Osteocyte (in vitro differentiated cells): ENCODE data around the gene GMDS. TPM values are rescaled to one million over a fixed set of nuclear protein-coding genes. Genes with fewer than 3 reads are reported as not detected.

Experiments used
- DNase-seq: peaks from one replicate; pipeline ENCODE4 v3.0.0; 2021; ENCODE audit warnings: mixed read lengths; ENCODE audit not compliant: unreplicated experiment; ENCODE audit errors: extremely low spot score
- H3K27ac Mint-ChIP-seq: one replicate; pipeline ENCODE4 v1.8.0; 2021; ENCODE audit warnings: mild to moderate bottlenecking, mixed read lengths; ENCODE audit not compliant: unreplicated experiment
- H3K27me3 Mint-ChIP-seq: one replicate; pipeline ENCODE4 v1.8.0; 2021; ENCODE audit warnings: mixed read lengths; ENCODE audit not compliant: unreplicated experiment
- H3K36me3 Mint-ChIP-seq: one replicate; pipeline ENCODE4 v1.8.0; 2021; ENCODE audit warnings: mixed read lengths; ENCODE audit not compliant: unreplicated experiment
- H3K4me1 Mint-ChIP-seq: one replicate; pipeline ENCODE4 v1.8.0; 2021; ENCODE audit warnings: mixed read lengths; ENCODE audit not compliant: unreplicated experiment
- H3K4me3 Mint-ChIP-seq: one replicate; pipeline ENCODE4 v1.8.0; 2021; ENCODE audit warnings: mild to moderate bottlenecking, moderate library complexity, mixed read lengths; ENCODE audit not compliant: unreplicated experiment
- H3K9me3 Mint-ChIP-seq: one replicate; pipeline ENCODE4 v1.8.0; 2021; ENCODE audit warnings: mixed read lengths; ENCODE audit not compliant: unreplicated experiment
- total RNA-seq: library from RNA; stranded (reverse); gene quantifications from 2 replicates; pipeline ENCODE4 v1.2.1, GENCODE V29; 2021
- TF ChIP-seq, protein P1 (sequence below): fragments of 200-600 bp; sonication (generic); IDR thresholded peaks from 2 replicates; pipeline ENCODE4 v1.5.0; 2021; ENCODE audit warnings: antibody characterized with exemption, mild to moderate bottlenecking, moderate library complexity

The GMDS gene
- total RNA-seq, 1 donor from 2014 or later, result 30.7 TPM

GRCh38 chr6:1784422-1784884 lies 461.0 kb downstream of the GMDS start:
- Mint-ChIP-seq H3K36me3 (peaks cover 2% of the 10 kb centered on the region), H3K27me3 (no peaks in the 10 kb centered on the region), H3K4me3 (no peak overlapping the region), H3K9me3 (no peaks in the 10 kb centered on the region), H3K4me1 (peaks cover 18% of the 10 kb centered on the region), H3K27ac (no peak overlapping the region)
- DNase-seq, result no peak
- TF ChIP-seq, protein P1, sequence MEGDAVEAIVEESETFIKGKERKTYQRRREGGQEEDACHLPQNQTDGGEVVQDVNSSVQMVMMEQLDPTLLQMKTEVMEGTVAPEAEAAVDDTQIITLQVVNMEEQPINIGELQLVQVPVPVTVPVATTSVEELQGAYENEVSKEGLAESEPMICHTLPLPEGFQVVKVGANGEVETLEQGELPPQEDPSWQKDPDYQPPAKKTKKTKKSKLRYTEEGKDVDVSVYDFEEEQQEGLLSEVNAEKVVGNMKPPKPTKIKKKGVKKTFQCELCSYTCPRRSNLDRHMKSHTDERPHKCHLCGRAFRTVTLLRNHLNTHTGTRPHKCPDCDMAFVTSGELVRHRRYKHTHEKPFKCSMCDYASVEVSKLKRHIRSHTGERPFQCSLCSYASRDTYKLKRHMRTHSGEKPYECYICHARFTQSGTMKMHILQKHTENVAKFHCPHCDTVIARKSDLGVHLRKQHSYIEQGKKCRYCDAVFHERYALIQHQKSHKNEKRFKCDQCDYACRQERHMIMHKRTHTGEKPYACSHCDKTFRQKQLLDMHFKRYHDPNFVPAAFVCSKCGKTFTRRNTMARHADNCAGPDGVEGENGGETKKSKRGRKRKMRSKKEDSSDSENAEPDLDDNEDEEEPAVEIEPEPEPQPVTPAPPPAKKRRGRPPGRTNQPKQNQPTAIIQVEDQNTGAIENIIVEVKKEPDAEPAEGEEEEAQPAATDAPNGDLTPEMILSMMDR, result no peak

- H3K27ac Mint-ChIP-seq, result no peak overlapping the region
- TF ChIP-seq, protein P1, result no peak
- no peaks in the 10 kb centered on the region for H3K9me3 Mint-ChIP-seq
- no peak overlapping the region for H3K4me3 Mint-ChIP-seq
- H3K36me3 Mint-ChIP-seq, result peaks cover 3% of the 10 kb centered on the region
- H3K4me1 Mint-ChIP-seq, result peaks cover 23% of the 10 kb centered on the region
- DNase-seq, result no peak
- no peaks in the 10 kb centered on the region for H3K27me3 Mint-ChIP-seq
Observed at GRCh38 chr6:1781817-1782184, 463.6 kb downstream of the GMDS start.

DNA sequence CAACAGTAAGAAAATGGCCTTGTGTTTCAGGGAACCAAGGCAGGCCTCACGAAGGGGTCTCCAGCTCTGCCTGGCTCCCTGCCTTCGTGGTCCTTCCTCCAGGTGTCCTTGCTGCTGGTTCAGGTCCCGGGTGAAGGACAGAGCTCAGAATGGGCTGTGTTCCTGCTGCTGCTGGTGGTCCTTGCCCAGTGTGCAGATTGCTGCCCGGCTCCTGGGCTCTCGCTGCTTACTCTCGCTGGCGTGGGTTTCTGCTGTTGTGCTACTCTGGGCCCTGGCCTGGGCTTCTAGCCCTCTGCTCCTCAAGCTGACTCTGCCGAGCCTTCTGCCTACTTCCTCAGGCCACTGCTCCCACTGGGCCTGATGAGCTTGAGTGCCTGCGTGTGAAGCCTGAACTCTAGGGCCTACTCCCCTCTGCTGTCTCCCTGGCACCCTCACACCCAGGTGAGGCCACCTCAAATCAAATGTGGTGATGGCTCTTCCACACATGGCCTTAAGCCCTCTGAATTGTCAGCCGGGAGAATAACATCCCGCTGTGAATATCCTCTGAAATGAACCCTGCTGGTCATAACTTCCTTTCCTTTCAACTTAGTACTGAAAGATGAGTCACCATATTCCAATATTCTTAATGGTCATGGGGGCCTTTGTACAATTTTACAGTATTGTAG lies 464.1 kb downstream of the GMDS start:
- no peak overlapping the region for H3K4me3 Mint-ChIP-seq
- peaks cover 23% of the 10 kb centered on the region for H3K4me1 Mint-ChIP-seq
- no peaks in the 10 kb centered on the region for H3K9me3 Mint-ChIP-seq
- H3K27ac Mint-ChIP-seq, result peak overlapping the region; percentile 78
- no peak for DNase-seq
- H3K27me3 Mint-ChIP-seq, result no peaks in the 10 kb centered on the region
- TF ChIP-seq, protein P1, result no peak
- H3K36me3 Mint-ChIP-seq, result peaks cover 3% of the 10 kb centered on the region

GRCh38 chr6:1780251-1780867 lies 465.0 kb downstream of the GMDS start:
- TF ChIP-seq, protein P1, result no peak
- Mint-ChIP-seq H3K4me1 (peaks cover 23% of the 10 kb centered on the region), H3K9me3 (no peaks in the 10 kb centered on the region), H3K27ac (no peak overlapping the region), H3K36me3 (peaks cover 3% of the 10 kb centered on the region), H3K4me3 (no peak overlapping the region), H3K27me3 (no peaks in the 10 kb centered on the region)
- DNase-seq, result no peak

DNA sequence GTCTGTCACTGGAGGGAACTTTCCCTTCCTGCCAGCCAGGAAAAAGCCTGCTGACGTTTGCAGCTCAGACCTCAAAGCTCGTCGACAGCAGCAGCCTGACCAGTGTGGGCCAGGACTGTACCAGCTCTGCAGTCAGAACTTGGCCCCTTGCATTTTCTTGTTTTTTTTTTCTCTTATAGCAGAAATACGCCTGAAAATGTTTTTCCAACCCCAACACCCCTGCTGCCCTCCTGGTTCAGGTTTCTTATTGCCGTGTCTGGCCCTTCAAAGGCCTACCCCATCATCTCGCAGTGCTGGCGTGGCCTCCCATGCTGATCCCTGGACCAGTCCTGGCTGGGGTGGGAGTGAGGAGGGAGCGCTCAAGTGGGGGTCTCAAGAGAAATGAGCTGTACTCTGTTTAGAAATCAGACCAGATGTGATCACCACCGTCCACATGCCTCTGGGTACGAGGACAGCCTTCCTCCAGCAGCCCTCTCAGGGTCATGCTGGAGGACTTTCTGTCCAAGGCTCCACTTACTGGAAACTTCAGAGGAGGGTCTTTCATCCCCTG lies 466.6 kb downstream of the GMDS start:
- TF ChIP-seq, protein P1, result no peak
- H3K27ac Mint-ChIP-seq, result peak overlapping the region; percentile 52

More for the DNA sequence above, 466.6 kb downstream of the GMDS start:
- H3K4me1 Mint-ChIP-seq, result peaks cover 23% of the 10 kb centered on the region
- H3K9me3 Mint-ChIP-seq, result no peaks in the 10 kb centered on the region
- H3K4me3 Mint-ChIP-seq, result no peak overlapping the region
- H3K27me3 Mint-ChIP-seq, result no peaks in the 10 kb centered on the region
- peaks cover 6% of the 10 kb centered on the region for H3K36me3 Mint-ChIP-seq
- DNase-seq, result no peak
